Measurements from ENCODE around the gene MME.

- TF ChIP-seq, protein P1, sequence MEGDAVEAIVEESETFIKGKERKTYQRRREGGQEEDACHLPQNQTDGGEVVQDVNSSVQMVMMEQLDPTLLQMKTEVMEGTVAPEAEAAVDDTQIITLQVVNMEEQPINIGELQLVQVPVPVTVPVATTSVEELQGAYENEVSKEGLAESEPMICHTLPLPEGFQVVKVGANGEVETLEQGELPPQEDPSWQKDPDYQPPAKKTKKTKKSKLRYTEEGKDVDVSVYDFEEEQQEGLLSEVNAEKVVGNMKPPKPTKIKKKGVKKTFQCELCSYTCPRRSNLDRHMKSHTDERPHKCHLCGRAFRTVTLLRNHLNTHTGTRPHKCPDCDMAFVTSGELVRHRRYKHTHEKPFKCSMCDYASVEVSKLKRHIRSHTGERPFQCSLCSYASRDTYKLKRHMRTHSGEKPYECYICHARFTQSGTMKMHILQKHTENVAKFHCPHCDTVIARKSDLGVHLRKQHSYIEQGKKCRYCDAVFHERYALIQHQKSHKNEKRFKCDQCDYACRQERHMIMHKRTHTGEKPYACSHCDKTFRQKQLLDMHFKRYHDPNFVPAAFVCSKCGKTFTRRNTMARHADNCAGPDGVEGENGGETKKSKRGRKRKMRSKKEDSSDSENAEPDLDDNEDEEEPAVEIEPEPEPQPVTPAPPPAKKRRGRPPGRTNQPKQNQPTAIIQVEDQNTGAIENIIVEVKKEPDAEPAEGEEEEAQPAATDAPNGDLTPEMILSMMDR (conservative IDR thresholded peaks at IDR 0.05; ENCODE audit: low read depth, low read length) = no peak
- TF ChIP-seq POLR2A (IDR thresholded peaks at IDR 0.05; ENCODE audit: low read depth, low read length) (no peak), RAD21 (IDR thresholded peaks at IDR 0.05; ENCODE audit: low read length) (no peak), FOS (IDR thresholded peaks at IDR 0.05; ENCODE audit: low read depth, low read length) (no peak)
Measured at GRCh38 chr3:155078711-155079467, 1.2 kb upstream of the MME start.
